ENCODE measurements around the gene SYNCRIP. TPM values are rescaled to one million over a fixed set of nuclear protein-coding genes. Genes with fewer than 3 reads are reported as not detected.

The SYNCRIP gene
- total RNA-seq, 1 experiment from 2014 or later: 221 TPM

- peaks cover 18% of the 10 kb centered on the region for H3K4me1 ChIP-seq (ENCODE audit: insufficient read depth, low read length, poor library complexity, severe bottlenecking)
- POLR2A ChIA-PET (ENCODE audit: low non-redundant PET): interaction anchor here (0.6 to 1.1 kb wide), 4 partner anchors 9 to 32 kb away, joined by 3 to 12 read pairs (median 4); partner anchors contain the start of gene SYNCRIP
- TF ChIP-seq CTCF (conservative IDR thresholded peaks at IDR 0.05; ENCODE audit: low read depth, low read length) (no peak), EZH2 (IDR thresholded peaks at IDR 0.05; ENCODE audit: borderline replicate concordance, low read depth, low read length, poor library complexity, severe bottlenecking) (no peak)
- no peaks in the 10 kb centered on the region for H3K27me3 ChIP-seq (replicated peaks; ENCODE audit: insufficient read depth, low read depth, low read length, poor library complexity)
- H3K36me3 ChIP-seq (ENCODE audit: insufficient read depth, low read length, poor library complexity, severe bottlenecking): peaks cover 50% of the 10 kb centered on the region
- no TSS peak for BruUV-seq (replicated peaks)
- intact Hi-C loops (cut with micrococcal nuclease; ENCODE audit: unreplicated experiment): loop anchor here (10.0 kb wide), 1 partner anchor 210 kb away; no protein-coding TSS in a partner anchor
- no peaks in the 10 kb centered on the region for H3K9me3 ChIP-seq (ENCODE audit: low read depth, low read length, poor library complexity, severe bottlenecking)
- peak overlapping the region; percentile 31 for H3K27ac ChIP-seq (ENCODE audit: low read depth, low read length, poor library complexity, severe bottlenecking)
- no peak for DNase-seq (ENCODE audit: low spot score)
- H3K4me3 ChIP-seq (ENCODE audit: low read depth, low read length, poor library complexity, severe bottlenecking): peak overlapping the region; percentile 72
- CTCF ChIA-PET: no interaction called here
These were observed 32.5 kb upstream of the SYNCRIP start for GRCh38 chr6:85675030-85675819.

GRCh38 chr6:85674604-85675003 is 31.9 kb upstream of the SYNCRIP start:
- Histone ChIP-seq H3K4me3 (ENCODE audit: low read depth, low read length, poor library complexity, severe bottlenecking) (peak overlapping the region; percentile 72), H3K4me1 (ENCODE audit: insufficient read depth, low read length, poor library complexity, severe bottlenecking) (peaks cover 18% of the 10 kb centered on the region), H3K27me3 (replicated peaks; ENCODE audit: insufficient read depth, low read depth, low read length, poor library complexity) (no peaks in the 10 kb centered on the region), H3K27ac (ENCODE audit: low read depth, low read length, poor library complexity, severe bottlenecking) (peak overlapping the region; percentile 31), H3K9me3 (ENCODE audit: low read depth, low read length, poor library complexity, severe bottlenecking) (no peaks in the 10 kb centered on the region), H3K36me3 (ENCODE audit: insufficient read depth, low read length, poor library complexity, severe bottlenecking) (peaks cover 50% of the 10 kb centered on the region)
- no peak for DNase-seq (ENCODE audit: low spot score)
- TF ChIP-seq EZH2 (IDR thresholded peaks at IDR 0.05; ENCODE audit: borderline replicate concordance, low read depth, low read length, poor library complexity, severe bottlenecking) (no peak), CTCF (conservative IDR thresholded peaks at IDR 0.05; ENCODE audit: low read depth, low read length) (no peak)
- CTCF ChIA-PET: no interaction called here
- no TSS peak for BruUV-seq (replicated peaks)
- intact Hi-C loops (cut with micrococcal nuclease; ENCODE audit: unreplicated experiment): loop anchor here (10.0 kb wide), 1 partner anchor 210 kb away; no protein-coding TSS in a partner anchor
- POLR2A ChIA-PET (ENCODE audit: low non-redundant PET): interaction anchor here (0.6 to 0.7 kb wide), 2 partner anchors 17 to 32 kb away, joined by 4 to 12 read pairs; partner anchors contain the start of gene SYNCRIP

GRCh38 chr6:85673198-85674139 is 30.8 kb upstream of the SYNCRIP start:
- no TSS peak for BruUV-seq (replicated peaks)
- Histone ChIP-seq H3K27ac (ENCODE audit: low read depth, low read length, poor library complexity, severe bottlenecking) (peak overlapping the region; percentile 21), H3K27me3 (replicated peaks; ENCODE audit: insufficient read depth, low read depth, low read length, poor library complexity) (no peaks in the 10 kb centered on the region), H3K36me3 (ENCODE audit: insufficient read depth, low read length, poor library complexity, severe bottlenecking) (peaks cover 50% of the 10 kb centered on the region), H3K4me1 (ENCODE audit: insufficient read depth, low read length, poor library complexity, severe bottlenecking) (peaks cover 18% of the 10 kb centered on the region), H3K4me3 (ENCODE audit: low read depth, low read length, poor library complexity, severe bottlenecking) (no peak overlapping the region), H3K9me3 (ENCODE audit: low read depth, low read length, poor library complexity, severe bottlenecking) (no peaks in the 10 kb centered on the region)
- TF ChIP-seq EZH2 (IDR thresholded peaks at IDR 0.05; ENCODE audit: borderline replicate concordance, low read depth, low read length, poor library complexity, severe bottlenecking): no peak
- TF ChIP-seq CTCF (conservative IDR thresholded peaks at IDR 0.05; ENCODE audit: low read depth, low read length): no peak
- POLR2A ChIA-PET (ENCODE audit: low non-redundant PET): no interaction called here
- CTCF ChIA-PET: no interaction called here
- intact Hi-C loops (cut with micrococcal nuclease; ENCODE audit: unreplicated experiment): loop anchor here (10.0 kb wide), 1 partner anchor 209 kb away; no protein-coding TSS in a partner anchor
- DNase-seq (ENCODE audit: low spot score): no peak
